ENCODE results near the gene CAPZA2.

Gene CAPZA2

GRCh38 chr7:116873619-116874018, 11.2 kb downstream of the CAPZA2 start:
- no peak for DNase-seq
- peaks cover 7% of the 10 kb centered on the region for H3K36me3 Mint-ChIP-seq (ENCODE audit: insufficient read depth)
- no peak for ATAC-seq (replicated peaks)
- peak overlapping the region in 1 of 2 donors; percentile 25 for H3K27ac Mint-ChIP-seq
- H3K4me3 Mint-ChIP-seq: no peak overlapping the region
- peaks cover 39 to 48% of the 10 kb centered on the region in 2 donors for H3K4me1 Mint-ChIP-seq (ENCODE audit: low read depth in 2 of 2)
- H3K27me3 Mint-ChIP-seq: no peaks in the 10 kb centered on the region
- H3K9me3 Mint-ChIP-seq: no peaks in the 10 kb centered on the region

GRCh38 chr7:116876664-116877442, 14.5 kb downstream of the CAPZA2 start:
- peaks cover 20 to 35% of the 10 kb centered on the region in 2 donors for H3K4me1 Mint-ChIP-seq (ENCODE audit: low read depth in 2 of 2)
- ATAC-seq (replicated peaks) (no peak), DNase-seq (no peak)
- peaks cover 7% of the 10 kb centered on the region for H3K36me3 Mint-ChIP-seq (ENCODE audit: insufficient read depth)
- H3K4me3 Mint-ChIP-seq: no peak overlapping the region
- H3K9me3 Mint-ChIP-seq: no peaks in the 10 kb centered on the region
- no peaks in the 10 kb centered on the region for H3K27me3 Mint-ChIP-seq
- no peak overlapping the region for H3K27ac Mint-ChIP-seq

GRCh38 chr7:116877443-116878217, 15.2 kb downstream of the CAPZA2 start:
- H3K9me3 Mint-ChIP-seq: no peaks in the 10 kb centered on the region
- no peak overlapping the region for H3K27ac Mint-ChIP-seq
- no peak overlapping the region for H3K4me3 Mint-ChIP-seq
- no peak for DNase-seq
- ATAC-seq (replicated peaks): no peak
- H3K36me3 Mint-ChIP-seq (ENCODE audit: insufficient read depth): peaks cover 7% of the 10 kb centered on the region
- H3K4me1 Mint-ChIP-seq (ENCODE audit: low read depth in 2 of 2): peaks cover 18 to 36% of the 10 kb centered on the region in 2 donors
- H3K27me3 Mint-ChIP-seq: no peaks in the 10 kb centered on the region

GRCh38 chr7:116884691-116885090, 22.3 kb downstream of the CAPZA2 start:
- H3K4me3 Mint-ChIP-seq: peak overlapping the region in 1 of 2 donors; percentile 20
- H3K9me3 Mint-ChIP-seq: no peaks in the 10 kb centered on the region
- no peak overlapping the region for H3K27ac Mint-ChIP-seq
- DNase-seq: no peak
- H3K4me1 Mint-ChIP-seq (ENCODE audit: low read depth in 2 of 2): peaks cover 16 to 30% of the 10 kb centered on the region in 2 donors
- peaks cover 22% of the 10 kb centered on the region for H3K36me3 Mint-ChIP-seq (ENCODE audit: insufficient read depth)
- ATAC-seq (replicated peaks): no peak
- no peaks in the 10 kb centered on the region for H3K27me3 Mint-ChIP-seq

- DNase-seq: no peak
- Mint-ChIP-seq H3K9me3 (no peaks in the 10 kb centered on the region), H3K4me1 (ENCODE audit: low read depth in 2 of 2) (peaks cover 16 to 30% of the 10 kb centered on the region in 2 donors), H3K36me3 (ENCODE audit: insufficient read depth) (peaks cover 26% of the 10 kb centered on the region), H3K27me3 (no peaks in the 10 kb centered on the region), H3K4me3 (no peak overlapping the region), H3K27ac (peak overlapping the region in 1 of 2 donors; percentile 68)
- ATAC-seq (replicated peaks): no peak
Observed at GRCh38 chr7:116885724-116886123, 23.3 kb downstream of the CAPZA2 start.

- no peak for DNase-seq
- ATAC-seq (replicated peaks): no peak
- Mint-ChIP-seq H3K4me3 (no peak overlapping the region), H3K9me3 (no peaks in the 10 kb centered on the region), H3K27ac (peak overlapping the region in 1 of 2 donors; percentile 44), H3K27me3 (no peaks in the 10 kb centered on the region), H3K36me3 (ENCODE audit: insufficient read depth) (peaks cover 33% of the 10 kb centered on the region), H3K4me1 (ENCODE audit: low read depth in 2 of 2) (peaks cover 13 to 24% of the 10 kb centered on the region in 2 donors)
Observed at GRCh38 chr7:116886543-116887156, 24.3 kb downstream of the CAPZA2 start.

GRCh38 chr7:116888895-116889294, 26.5 kb downstream of the CAPZA2 start:
- Mint-ChIP-seq H3K36me3 (ENCODE audit: insufficient read depth) (peaks cover 54% of the 10 kb centered on the region), H3K27ac (peak overlapping the region in 1 of 2 donors; percentile 72), H3K9me3 (no peaks in the 10 kb centered on the region), H3K4me3 (no peak overlapping the region), H3K4me1 (ENCODE audit: low read depth in 2 of 2) (peaks cover 13 to 26% of the 10 kb centered on the region in 2 donors), H3K27me3 (no peaks in the 10 kb centered on the region)
- DNase-seq (no peak), ATAC-seq (replicated peaks) (no peak)

GRCh38 chr7:116895849-116896248, 33.5 kb downstream of the CAPZA2 start:
- Mint-ChIP-seq H3K27me3 (no peaks in the 10 kb centered on the region), H3K9me3 (no peaks in the 10 kb centered on the region), H3K36me3 (ENCODE audit: insufficient read depth) (peaks cover 55% of the 10 kb centered on the region), H3K4me3 (no peak overlapping the region), H3K4me1 (ENCODE audit: low read depth in 2 of 2) (peaks cover 4 to 22% of the 10 kb centered on the region in 2 donors), H3K27ac (no peak overlapping the region)
- no peak for DNase-seq
- no peak for ATAC-seq (replicated peaks)

GRCh38 chr7:116897661-116898060, 35.3 kb downstream of the CAPZA2 start:
- Mint-ChIP-seq H3K4me1 (ENCODE audit: low read depth in 2 of 2) (peaks cover 4 to 24% of the 10 kb centered on the region in 2 donors), H3K9me3 (no peaks in the 10 kb centered on the region), H3K27me3 (no peaks in the 10 kb centered on the region), H3K4me3 (no peak overlapping the region), H3K27ac (peak overlapping the region in 1 of 2 donors; percentile 3), H3K36me3 (ENCODE audit: insufficient read depth) (peaks cover 42% of the 10 kb centered on the region)
- DNase-seq (no peak), ATAC-seq (replicated peaks) (no peak)

GRCh38 chr7:116899308-116899707, 36.9 kb downstream of the CAPZA2 start:
- peaks cover 4 to 20% of the 10 kb centered on the region in 2 donors for H3K4me1 Mint-ChIP-seq (ENCODE audit: low read depth in 2 of 2)
- ATAC-seq (replicated peaks): no peak
- H3K9me3 Mint-ChIP-seq: no peaks in the 10 kb centered on the region
- peaks cover 40% of the 10 kb centered on the region for H3K36me3 Mint-ChIP-seq (ENCODE audit: insufficient read depth)
- H3K4me3 Mint-ChIP-seq: no peak overlapping the region
- DNase-seq: no peak
- no peaks in the 10 kb centered on the region for H3K27me3 Mint-ChIP-seq
- H3K27ac Mint-ChIP-seq: peak overlapping the region in 1 of 2 donors; percentile 19

GRCh38 chr7:116901143-116901542, 38.8 kb downstream of the CAPZA2 start:
- no peak for DNase-seq
- Mint-ChIP-seq H3K36me3 (ENCODE audit: insufficient read depth) (peaks cover 47% of the 10 kb centered on the region), H3K4me1 (ENCODE audit: low read depth in 2 of 2) (peaks cover 4 to 20% of the 10 kb centered on the region in 2 donors), H3K4me3 (no peak overlapping the region), H3K27me3 (no peaks in the 10 kb centered on the region), H3K27ac (no peak overlapping the region), H3K9me3 (no peaks in the 10 kb centered on the region)
- ATAC-seq (replicated peaks): no peak

GRCh38 chr7:116902867-116903266, 40.5 kb downstream of the CAPZA2 start:
- DNase-seq: no peak
- H3K27me3 Mint-ChIP-seq: no peaks in the 10 kb centered on the region
- peaks cover 4 to 13% of the 10 kb centered on the region in 2 donors for H3K4me1 Mint-ChIP-seq (ENCODE audit: low read depth in 2 of 2)
- ATAC-seq (replicated peaks): no peak
- H3K27ac Mint-ChIP-seq: no peak overlapping the region
- H3K4me3 Mint-ChIP-seq: no peak overlapping the region
- H3K36me3 Mint-ChIP-seq (ENCODE audit: insufficient read depth): peaks cover 54% of the 10 kb centered on the region
- no peaks in the 10 kb centered on the region for H3K9me3 Mint-ChIP-seq

- ATAC-seq (replicated peaks): no peak
- Mint-ChIP-seq H3K27me3 (no peaks in the 10 kb centered on the region), H3K27ac (no peak overlapping the region), H3K4me3 (no peak overlapping the region), H3K9me3 (no peaks in the 10 kb centered on the region), H3K36me3 (ENCODE audit: insufficient read depth) (peaks cover 57% of the 10 kb centered on the region), H3K4me1 (ENCODE audit: low read depth in 2 of 2) (peaks cover 0 to 5% of the 10 kb centered on the region in 2 donors)
- DNase-seq: no peak
Observed at GRCh38 chr7:116906391-116906790, 44.0 kb downstream of the CAPZA2 start.

Measured in effector memory CD8-positive, alpha-beta T cell (primary cell).